HepG2 (cell line): ENCODE results near the gene PRKCZ. TPM values are rescaled to one million over a fixed set of nuclear protein-coding genes. Genes with fewer than 3 reads are reported as not detected.

Experiments used
- ATAC-seq: fragments of 200-7000 bp; cut with Tn5 transposase; 3 replicates; pipeline ENCODE4 v1.9.1; 2020; ENCODE audit warnings: mild to moderate bottlenecking, moderate library complexity
- BruUV-seq: library from RNA; stranded (reverse); fragments of 400-500 nt; replicated peaks from 2 replicates; lab custom pipeline; 2021; lab: Mats Ljungman, UMichigan
- CTCF ChIA-PET: fragments of 300-600 bp; formaldehyde crosslinking; extraction: SDS; loops from one replicate; lab custom pipeline; 2021; ENCODE audit warnings: low total read pairs, inconsistent platforms, low intra/inter-chr PET ratio; lab: Yijun Ruan, JAX
- POLR2A ChIA-PET: fragments of 350-600 bp; sonication (Branson Sonifier 250); formaldehyde crosslinking; loops from one replicate; lab custom pipeline; 2020; ENCODE audit warnings: antibody characterized with exemption, inconsistent platforms; lab: Yijun Ruan, JAX
- DNase-seq: peaks from one replicate; pipeline ENCODE4 v3.0.0-alpha.2; 2015; ENCODE audit warnings: low spot score
- FAIRE-seq: peaks from 3 replicates; lab custom pipeline; 2011; peaks lifted over from hg19 to GRCh38; lab: Jason Lieb, UNC
- H2AFZ ChIP-seq: one replicate; pipeline ENCODE4 v1.6.1; 2011; ENCODE audit warnings: low read length, inconsistent platforms
- H3K27ac ChIP-seq: fragments of 300-600 bp; 3 replicates; pipeline ENCODE4 v1.8.0; 2011; ENCODE audit warnings: mixed run types, mild to moderate bottlenecking, mixed read lengths, low read length, inconsistent platforms; ENCODE audit not compliant: insufficient read depth; ENCODE audit errors: extremely low read length
- H3K27me3 ChIP-seq, 2 experiments: fragments of 200-600 bp in 1 of 2; 2 replicates in 1 of 2; 3 replicates in 1 of 2; pipeline versions ENCODE4 v1.6.0 to v1.8.0; 2011; ENCODE audit warnings: low read length in 2 of 2, mild to moderate bottlenecking in 2 of 2, moderate library complexity in 2 of 2, inconsistent platforms in 1 of 2; ENCODE audit not compliant: insufficient read depth in 2 of 2, control insufficient read depth in 1 of 2
- H3K36me3 ChIP-seq, 2 experiments: fragments of 200-600 bp in 1 of 2; replicated peaks in 1 of 2; 2 replicates in 1 of 2; 3 replicates in 1 of 2; pipeline versions ENCODE4 v1.5.1 to v1.8.0; 2011; ENCODE audit warnings: low read length in 2 of 2, inconsistent platforms in 1 of 2; ENCODE audit not compliant: insufficient read depth in 2 of 2, control insufficient read depth in 1 of 2
- H3K4me1 ChIP-seq: 2 replicates; pipeline ENCODE4 v1.5.1; 2012; ENCODE audit warnings: low read length, inconsistent platforms; ENCODE audit not compliant: insufficient read depth
- H3K4me2 ChIP-seq: 2 replicates; pipeline ENCODE4 v1.6.0; 2011; ENCODE audit warnings: low read depth, low read length, inconsistent platforms
- H3K4me3 ChIP-seq, 3 experiments: fragments of 200-600 bp in 1 of 3; sonication (generic), shearing (Covaris generic) in 1 of 3; replicated peaks in 1 of 3; 2 replicates each; pipeline ENCODE4 v1.5.1; 2011 to 2016; ENCODE audit warnings: low read length in 3 of 3, inconsistent platforms in 2 of 3, low read depth in 2 of 3, mild to moderate bottlenecking in 2 of 3, control low read depth in 1 of 3, mixed read lengths in 1 of 3; ENCODE audit not compliant: insufficient read depth in 1 of 3
- H3K79me2 ChIP-seq: one replicate; pipeline ENCODE4 v1.6.1; 2011; ENCODE audit warnings: low read length, inconsistent platforms; ENCODE audit not compliant: insufficient read depth
- H3K9ac ChIP-seq: 2 replicates; pipeline ENCODE4 v1.6.0; 2011; ENCODE audit warnings: mild to moderate bottlenecking, low read depth, low read length, inconsistent platforms; ENCODE audit not compliant: insufficient read depth
- H3K9me3 ChIP-seq: 2 replicates; pipeline ENCODE4 v1.5.1; 2012; ENCODE audit warnings: mild to moderate bottlenecking, low read length
- H4K20me1 ChIP-seq: 2 replicates; pipeline ENCODE4 v1.6.0; 2011; ENCODE audit warnings: inconsistent platforms, mild to moderate bottlenecking, low read length, moderate library complexity; ENCODE audit not compliant: insufficient read depth
- FOXJ3 ChIP-seq: sonication (generic); formaldehyde crosslinking; IDR thresholded peaks from 2 replicates; pipeline ENCODE4 v1.4.0; 2020; ENCODE audit warnings: missing genetic modification reagents, mild to moderate bottlenecking, borderline replicate concordance
- GATA4 ChIP-seq: sonication (generic); IDR thresholded peaks from 2 replicates; pipeline ENCODE4 v1.6.1; 2016; ENCODE audit warnings: antibody characterized with exemption, low read depth, borderline replicate concordance
- GLI4 ChIP-seq: sonication (generic); formaldehyde crosslinking; IDR thresholded peaks from 2 replicates; pipeline ENCODE4 v1.5.1; 2020; ENCODE audit warnings: missing genetic modification reagents, mild to moderate bottlenecking, moderate library complexity, borderline replicate concordance
- JUN ChIP-seq: sonication (generic); formaldehyde crosslinking; IDR thresholded peaks from 2 replicates; pipeline ENCODE4 v1.4.0; 2020; ENCODE audit warnings: mild to moderate bottlenecking, missing genetic modification reagents
- MED1 ChIP-seq: sonication (generic); formaldehyde crosslinking; IDR thresholded peaks from 2 replicates; pipeline ENCODE4 v1.4.0; 2020; ENCODE audit warnings: missing genetic modification reagents
- MIER3 ChIP-seq: IDR thresholded peaks from 2 replicates; pipeline ENCODE4 v1.6.1; 2016; ENCODE audit warnings: missing compliant biosample characterization, borderline replicate concordance
- MXD3 ChIP-seq: IDR thresholded peaks from 2 replicates; pipeline ENCODE4 v1.6.1; 2016; ENCODE audit warnings: mild to moderate bottlenecking, missing biosample characterization, missing genetic modification reagents
- NR2F2 ChIP-seq: IDR thresholded peaks from 2 replicates; pipeline ENCODE4 v1.6.1; 2012; ENCODE audit warnings: low read depth, inconsistent platforms, borderline replicate concordance
- NRL ChIP-seq: sonication (generic); formaldehyde crosslinking; IDR thresholded peaks from 2 replicates; pipeline ENCODE4 v1.5.0; 2020; ENCODE audit warnings: missing genetic modification reagents, mild to moderate bottlenecking, moderate library complexity, borderline replicate concordance
- PHF21A ChIP-seq: sonication (generic); formaldehyde crosslinking; IDR thresholded peaks from 2 replicates; pipeline ENCODE4 v1.5.0; 2020; ENCODE audit warnings: mild to moderate bottlenecking, missing genetic modification reagents
- RAD21 ChIP-seq: fragments of 450-650 bp; formaldehyde crosslinking; IDR thresholded peaks from 2 replicates; pipeline ENCODE4 v1.5.0; 2020; ENCODE audit warnings: mild to moderate bottlenecking
- SKIL ChIP-seq: sonication (generic); formaldehyde crosslinking; IDR thresholded peaks from 2 replicates; pipeline ENCODE4 v1.8.0; 2022; ENCODE audit warnings: missing genetic modification reagents, mild to moderate bottlenecking, moderate library complexity, borderline replicate concordance
- SP5 ChIP-seq: IDR thresholded peaks from 2 replicates; pipeline ENCODE4 v1.6.1; 2016; ENCODE audit warnings: low read depth, borderline replicate concordance
- ZNF33A ChIP-seq: sonication (generic); formaldehyde crosslinking; IDR thresholded peaks from 2 replicates; pipeline ENCODE4 v1.5.1; 2020; ENCODE audit warnings: missing genetic modification reagents, mild to moderate bottlenecking, moderate library complexity, borderline replicate concordance
- ZNF354B ChIP-seq: sonication (generic); formaldehyde crosslinking; IDR thresholded peaks from 2 replicates; pipeline ENCODE4 v1.8.0; 2022; ENCODE audit warnings: mild to moderate bottlenecking, missing genetic modification reagents
- ZNF777 ChIP-seq: sonication (generic); formaldehyde crosslinking; IDR thresholded peaks from 2 replicates; pipeline ENCODE4 v1.4.0; 2020; ENCODE audit warnings: missing genetic modification reagents
- ZSCAN29 ChIP-seq: sonication (generic); formaldehyde crosslinking; conservative IDR thresholded peaks from 2 replicates; pipeline ENCODE4 v1.4.0; 2020; ENCODE audit warnings: mild to moderate bottlenecking, missing genetic modification reagents
- ZSCAN30 ChIP-seq: sonication (generic); formaldehyde crosslinking; IDR thresholded peaks from 2 replicates; pipeline ENCODE4 v1.5.0; 2020; ENCODE audit warnings: mild to moderate bottlenecking, missing genetic modification reagents
- WGBS: methylation state at CpG from one replicate; pipeline ENCODE4 v1.1.6; 2017; ENCODE audit warnings: low lambda C conversion rate; 5-methylcytosine and 5-hydroxymethylcytosine counted together
- in situ Hi-C: cut with HindIII; loops from 2 replicates; pipeline ENCODE4 v1.10.0; 2017; ENCODE audit warnings: low pct_unique_long_range_greater_than_20kb; ENCODE audit not compliant: extremely low pct_ligation_motif_present
- intact Hi-C: fragments of 100-400 bp; cut with micrococcal nuclease; formaldehyde crosslinking; loops from one replicate; pipeline ENCODE4 v1.10.0; 2022; ENCODE audit not compliant: unreplicated experiment
- polyA plus RNA-seq, 8 experiments: library from polyadenylated mRNA; depleted of rRNA in 3 of 8; stranded (reverse) in 7 of 8; unstranded in 1 of 8; fragments of >200 nt; fragmentation: Illumina TruSeq in 4 of 8; extraction: Trizol in 4 of 8; gene quantifications; 2 replicates each; pipeline versions ENCODE4 v1.2.1 to v1.2.3, GENCODE V29; 2011 to 2016; ENCODE audit warnings: low read depth in 4 of 8, missing spikeins in 1 of 8, mixed read lengths in 1 of 8; ENCODE audit not compliant: insufficient read depth in 1 of 8
- total RNA-seq, 5 experiments: library from RNA; depleted of rRNA; stranded (reverse); fragments of >200 nt; fragmentation: Illumina TruSeq; extraction: Trizol; gene quantifications; 2 replicates each; pipeline ENCODE4 v1.2.3, GENCODE V29; 2016; ENCODE audit warnings: low read depth in 1 of 5

PRKCZ gene
- total and polyA plus RNA-seq, 2 of the 13 experiments (the other 11 are each of a cell fraction or from before 2014, with no cell fraction given) = 34.7 to 85.2 TPM

- peak; percentile 61 for TF ChIP-seq PHF21A (CRISPR knock-in tag)
- TF ChIP-seq SKIL (CRISPR knock-in tag) = no peak
These were observed 3.9 kb upstream of the PRKCZ start (continued) for GRCh38 chr1:2046174-2046917.

- Histone ChIP-seq H3K27ac (peak overlapping the region; percentile 76), H3K36me3 (no peaks in the 10 kb centered on the region), H3K9ac (peak overlapping the region; percentile 67), H3K27me3 (peaks cover 2 to 15% of the 10 kb centered on the region in 2 experiments; a peak in 1 of 5 replicates), H3K9me3 (no peaks in the 10 kb centered on the region), H2AFZ (peak overlapping the region; percentile 58), H3K4me1 (peaks cover 75% of the 10 kb centered on the region), H3K4me2 (peak overlapping the region; percentile 98), H3K79me2 (peaks cover 3% of the 10 kb centered on the region), H3K4me3 (peak overlapping the region; percentile 47 to 80 (median 57)), H4K20me1 (0 out of 2 replicates have a peak, but pooled peaks cover 5% of the 10 kb centered on the region)
- peak; percentile 70 for DNase-seq
- ChIA-PET POLR2A (interaction anchor here (1.2 to 1.9 kb wide), 3 partner anchors 103 to 138 kb away, joined by 4 to 11 read pairs (median 7); no protein-coding TSS in a partner anchor), CTCF (interaction anchor here (1.7 to 4.0 kb wide), 2 partner anchors 87 to 103 kb away, joined by 7 to 30 read pairs; no protein-coding TSS in a partner anchor)
- 14% methylated on average over 1 of the region's 25 CpGs for WGBS
- intact Hi-C loops = loop anchor here (2.0 to 5.0 kb wide), 2 partner anchors 85 to 112 kb away; no protein-coding TSS in a partner anchor
- ATAC-seq = peak; percentile 71
- in situ Hi-C loops = loop anchor here (5.0 kb wide), 1 partner anchor 85 kb away; no protein-coding TSS in a partner anchor
- peak; percentile 72 for FAIRE-seq
- BruUV-seq = TSS peak; percentile 43
- TF ChIP-seq ZNF33A (CRISPR knock-in tag) (0 out of 2 replicates have a peak, but pooled peaks have one; percentile 34), MED1 (CRISPR knock-in tag) (peak; percentile 24; the same call in 1 of the 2 replicates), MIER3 (CRISPR knock-in tag) (no peak; the same call in 1 of the 2 replicates), GLI4 (CRISPR knock-in tag) (no peak), SP5 (peak; percentile 53; the same call in 1 of the 2 replicates), GATA4 (no peak), NR2F2 (no peak), MXD3 (CRISPR knock-in tag) (peak; percentile 22; the same call in 1 of the 2 replicates), RAD21 (CRISPR knock-in tag) (no peak), ZNF354B (CRISPR knock-in tag) (no peak), ZSCAN30 (CRISPR knock-in tag) (no peak), NRL (CRISPR knock-in tag) (no peak), ZSCAN29 (no peak; the same call in 1 of the 2 replicates), FOXJ3 (CRISPR knock-in tag) (peak; percentile 33; the same call in 1 of the 2 replicates), JUN (CRISPR knock-in tag) (no peak), ZNF777 (CRISPR knock-in tag) (0 out of 2 replicates have a peak, but pooled peaks have one; percentile 21)
These were observed 3.1 kb upstream of the PRKCZ start for GRCh38 chr1:2046953-2047748.
